Measurements from ENCODE around the gene NEK11. TPM values are rescaled to one million over a fixed set of nuclear protein-coding genes. Genes with fewer than 3 reads are reported as not detected.

The NEK11 gene
- total RNA-seq, 1 experiment from 2014 or later: 5.0 TPM

DNA sequence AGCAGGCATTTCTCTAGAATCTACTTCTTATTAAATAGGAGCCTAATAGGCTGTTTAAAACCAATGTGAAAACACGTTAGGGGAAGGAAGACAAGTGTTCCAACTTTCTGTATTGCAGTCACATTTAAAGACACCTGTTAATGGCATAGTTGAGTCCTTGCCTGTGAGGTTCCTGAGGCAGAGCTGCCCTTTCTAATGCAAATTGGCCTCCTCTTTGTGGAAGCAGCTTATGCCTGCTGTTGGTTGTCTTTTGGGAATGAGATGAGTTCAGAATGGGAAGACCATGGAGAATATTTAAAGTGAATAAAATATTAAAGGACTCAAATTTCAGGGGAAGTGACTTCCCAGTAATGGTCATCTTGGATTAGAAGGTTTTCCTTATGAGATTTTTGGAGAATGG is 51.2 kb downstream of the NEK11 start:
- no peak for DNase-seq (ENCODE audit: low spot score)
- ChIA-PET CTCF (interaction anchor here (0.6 kb wide), 1 partner anchor 957 kb away, joined by 3 read pairs; no protein-coding TSS in a partner anchor), POLR2A (ENCODE audit: low non-redundant PET) (interaction anchor here (0.6 kb wide), 1 partner anchor 8 kb away, joined by 4 read pairs; no protein-coding TSS in a partner anchor)
- TF ChIP-seq EZH2 (IDR thresholded peaks at IDR 0.05; ENCODE audit: borderline replicate concordance, low read depth, low read length, poor library complexity, severe bottlenecking): no peak
- TF ChIP-seq, protein P1, sequence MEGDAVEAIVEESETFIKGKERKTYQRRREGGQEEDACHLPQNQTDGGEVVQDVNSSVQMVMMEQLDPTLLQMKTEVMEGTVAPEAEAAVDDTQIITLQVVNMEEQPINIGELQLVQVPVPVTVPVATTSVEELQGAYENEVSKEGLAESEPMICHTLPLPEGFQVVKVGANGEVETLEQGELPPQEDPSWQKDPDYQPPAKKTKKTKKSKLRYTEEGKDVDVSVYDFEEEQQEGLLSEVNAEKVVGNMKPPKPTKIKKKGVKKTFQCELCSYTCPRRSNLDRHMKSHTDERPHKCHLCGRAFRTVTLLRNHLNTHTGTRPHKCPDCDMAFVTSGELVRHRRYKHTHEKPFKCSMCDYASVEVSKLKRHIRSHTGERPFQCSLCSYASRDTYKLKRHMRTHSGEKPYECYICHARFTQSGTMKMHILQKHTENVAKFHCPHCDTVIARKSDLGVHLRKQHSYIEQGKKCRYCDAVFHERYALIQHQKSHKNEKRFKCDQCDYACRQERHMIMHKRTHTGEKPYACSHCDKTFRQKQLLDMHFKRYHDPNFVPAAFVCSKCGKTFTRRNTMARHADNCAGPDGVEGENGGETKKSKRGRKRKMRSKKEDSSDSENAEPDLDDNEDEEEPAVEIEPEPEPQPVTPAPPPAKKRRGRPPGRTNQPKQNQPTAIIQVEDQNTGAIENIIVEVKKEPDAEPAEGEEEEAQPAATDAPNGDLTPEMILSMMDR (conservative IDR thresholded peaks at IDR 0.05; ENCODE audit: low read depth, low read length): no peak
- no peak overlapping the region for H3K27ac ChIP-seq (ENCODE audit: low read depth, low read length, poor library complexity, severe bottlenecking)
- no peaks in the 10 kb centered on the region for H3K4me1 ChIP-seq (ENCODE audit: insufficient read depth, low read length, poor library complexity, severe bottlenecking)
- H3K4me3 ChIP-seq (ENCODE audit: low read depth, low read length, poor library complexity, severe bottlenecking): no peak overlapping the region
- no peaks in the 10 kb centered on the region for H3K27me3 ChIP-seq (replicated peaks; ENCODE audit: insufficient read depth, low read depth, low read length, poor library complexity)
- H3K36me3 ChIP-seq (ENCODE audit: insufficient read depth, low read length, poor library complexity, severe bottlenecking): no peaks in the 10 kb centered on the region
- H3K9me3 ChIP-seq (ENCODE audit: low read depth, low read length, poor library complexity, severe bottlenecking): no peaks in the 10 kb centered on the region
- intact Hi-C loops (cut with micrococcal nuclease; ENCODE audit: unreplicated experiment): no loop called here
- BruUV-seq (replicated peaks): no TSS peak

DNA sequence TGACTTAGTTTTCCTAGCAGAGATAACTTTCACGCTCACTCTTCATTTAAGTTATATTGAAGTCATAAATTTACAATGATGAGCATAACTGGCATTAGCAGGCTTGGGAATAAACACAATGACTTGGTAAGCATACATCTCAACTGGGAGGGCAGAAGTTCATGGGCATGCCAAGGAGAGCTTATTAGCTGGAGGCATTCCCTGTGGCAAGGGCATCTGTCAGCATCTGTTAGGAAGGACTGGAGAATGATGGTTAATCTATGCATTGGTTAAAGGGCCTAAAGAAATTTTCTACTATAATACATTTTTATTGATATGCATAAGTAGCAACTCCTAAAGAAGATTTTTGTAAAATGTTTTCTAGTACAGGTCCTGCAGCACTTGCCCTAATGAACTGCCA is 52.4 kb downstream of the NEK11 start:
- Histone ChIP-seq H3K27me3 (replicated peaks; ENCODE audit: insufficient read depth, low read depth, low read length, poor library complexity) (no peaks in the 10 kb centered on the region), H3K36me3 (ENCODE audit: insufficient read depth, low read length, poor library complexity, severe bottlenecking) (no peaks in the 10 kb centered on the region), H3K9me3 (ENCODE audit: low read depth, low read length, poor library complexity, severe bottlenecking) (no peaks in the 10 kb centered on the region), H3K4me1 (ENCODE audit: insufficient read depth, low read length, poor library complexity, severe bottlenecking) (peaks cover 6% of the 10 kb centered on the region), H3K27ac (ENCODE audit: low read depth, low read length, poor library complexity, severe bottlenecking) (no peak overlapping the region), H3K4me3 (ENCODE audit: low read depth, low read length, poor library complexity, severe bottlenecking) (no peak overlapping the region)
- intact Hi-C loops (cut with micrococcal nuclease; ENCODE audit: unreplicated experiment): no loop called here
- no peak for TF ChIP-seq EZH2 (IDR thresholded peaks at IDR 0.05; ENCODE audit: borderline replicate concordance, low read depth, low read length, poor library complexity, severe bottlenecking)
- TF ChIP-seq, protein P1 (conservative IDR thresholded peaks at IDR 0.05; ENCODE audit: low read depth, low read length): no peak
- ChIA-PET POLR2A (ENCODE audit: low non-redundant PET) (no interaction called here), CTCF (no interaction called here)
- no peak for DNase-seq (ENCODE audit: low spot score)
- no TSS peak for BruUV-seq (replicated peaks)

DNA sequence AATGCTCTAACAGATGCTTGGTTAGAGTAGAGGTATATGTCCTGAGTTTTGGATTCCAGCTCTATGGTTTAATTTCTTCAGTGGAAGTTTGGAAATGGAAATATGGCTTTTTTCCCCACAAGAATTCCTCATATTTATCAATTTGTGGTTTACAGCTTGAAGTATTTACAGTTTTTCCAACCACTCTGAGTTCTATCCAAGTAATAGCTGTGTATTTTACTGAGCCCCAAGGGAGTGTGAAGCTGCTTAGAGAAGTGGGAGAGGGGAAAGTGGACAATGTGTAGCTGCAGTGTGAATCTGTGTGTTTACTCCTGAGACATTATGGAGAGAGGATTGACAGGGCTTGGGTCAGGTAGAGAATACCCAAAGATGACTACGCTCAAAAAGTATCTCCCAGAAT is 54.5 kb downstream of the NEK11 start:
- DNase-seq (ENCODE audit: low spot score): no peak
- Histone ChIP-seq H3K36me3 (ENCODE audit: insufficient read depth, low read length, poor library complexity, severe bottlenecking) (no peaks in the 10 kb centered on the region), H3K27me3 (replicated peaks; ENCODE audit: insufficient read depth, low read depth, low read length, poor library complexity) (no peaks in the 10 kb centered on the region), H3K9me3 (ENCODE audit: low read depth, low read length, poor library complexity, severe bottlenecking) (no peaks in the 10 kb centered on the region), H3K4me3 (ENCODE audit: low read depth, low read length, poor library complexity, severe bottlenecking) (no peak overlapping the region), H3K4me1 (ENCODE audit: insufficient read depth, low read length, poor library complexity, severe bottlenecking) (peaks cover 6% of the 10 kb centered on the region), H3K27ac (ENCODE audit: low read depth, low read length, poor library complexity, severe bottlenecking) (no peak overlapping the region)
- TF ChIP-seq EZH2 (IDR thresholded peaks at IDR 0.05; ENCODE audit: borderline replicate concordance, low read depth, low read length, poor library complexity, severe bottlenecking): no peak
- TF ChIP-seq, protein P1 (conservative IDR thresholded peaks at IDR 0.05; ENCODE audit: low read depth, low read length): no peak
- POLR2A ChIA-PET (ENCODE audit: low non-redundant PET): no interaction called here
- intact Hi-C loops (cut with micrococcal nuclease; ENCODE audit: unreplicated experiment): no loop called here
- CTCF ChIA-PET: no interaction called here
- no TSS peak for BruUV-seq (replicated peaks)

All from A673 (cell line).